Sigmoid colon (tissue), 4 donors: ENCODE data around the gene CCDC93.

Experiments
- POLR2A ChIP-seq, 2 donors: fragments of 450-650 bp; IDR thresholded peaks; one replicate each; pipeline ENCODE4 v1.6.1; 2016; ENCODE audit warnings: antibody characterized with exemption in 2 of 2, mild to moderate bottlenecking in 2 of 2, moderate library complexity in 2 of 2
- POLR2AphosphoS5 ChIP-seq, 4 donors: sonication (generic); formaldehyde crosslinking; IDR thresholded peaks; one replicate each; pipeline ENCODE4 v1.6.1; 2017; ENCODE audit warnings: antibody characterized with exemption in 4 of 4
- TF ChIP-seq, protein P1 (sequence below), 4 experiments: fragments of 450-650 bp in 3 of 4; fragments of 200-600 bp in 1 of 4; IDR thresholded peaks; one replicate each; pipeline ENCODE4 v1.5.1; 2016 to 2019; ENCODE audit warnings: antibody characterized with exemption in 4 of 4, mild to moderate bottlenecking in 3 of 4, moderate library complexity in 2 of 4

DNA sequence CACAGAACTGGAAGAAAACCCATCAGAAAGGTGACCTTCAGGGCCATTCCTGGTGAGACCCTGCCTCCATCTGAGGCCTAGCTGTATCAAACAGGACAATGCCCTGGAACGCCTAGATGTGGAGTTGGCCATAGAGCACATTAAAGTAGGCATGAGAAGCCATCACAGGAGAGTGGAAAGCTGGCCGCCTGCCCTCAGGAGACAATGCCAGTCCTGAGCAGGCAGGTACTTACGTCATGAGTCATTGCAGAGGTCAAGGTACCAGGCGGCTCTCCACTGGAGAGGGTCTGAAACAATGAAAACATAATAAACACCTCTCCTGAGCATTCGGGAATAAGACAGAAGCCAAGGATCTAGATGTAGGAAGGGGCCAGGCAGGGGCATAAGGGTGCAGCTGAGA is 68.6 kb downstream of the CCDC93 start:
- TF ChIP-seq POLR2A (IDR thresholded peaks at IDR 0.05) (no peak), POLR2AphosphoS5 (IDR thresholded peaks at IDR 0.05) (no peak)
- TF ChIP-seq, protein P1, sequence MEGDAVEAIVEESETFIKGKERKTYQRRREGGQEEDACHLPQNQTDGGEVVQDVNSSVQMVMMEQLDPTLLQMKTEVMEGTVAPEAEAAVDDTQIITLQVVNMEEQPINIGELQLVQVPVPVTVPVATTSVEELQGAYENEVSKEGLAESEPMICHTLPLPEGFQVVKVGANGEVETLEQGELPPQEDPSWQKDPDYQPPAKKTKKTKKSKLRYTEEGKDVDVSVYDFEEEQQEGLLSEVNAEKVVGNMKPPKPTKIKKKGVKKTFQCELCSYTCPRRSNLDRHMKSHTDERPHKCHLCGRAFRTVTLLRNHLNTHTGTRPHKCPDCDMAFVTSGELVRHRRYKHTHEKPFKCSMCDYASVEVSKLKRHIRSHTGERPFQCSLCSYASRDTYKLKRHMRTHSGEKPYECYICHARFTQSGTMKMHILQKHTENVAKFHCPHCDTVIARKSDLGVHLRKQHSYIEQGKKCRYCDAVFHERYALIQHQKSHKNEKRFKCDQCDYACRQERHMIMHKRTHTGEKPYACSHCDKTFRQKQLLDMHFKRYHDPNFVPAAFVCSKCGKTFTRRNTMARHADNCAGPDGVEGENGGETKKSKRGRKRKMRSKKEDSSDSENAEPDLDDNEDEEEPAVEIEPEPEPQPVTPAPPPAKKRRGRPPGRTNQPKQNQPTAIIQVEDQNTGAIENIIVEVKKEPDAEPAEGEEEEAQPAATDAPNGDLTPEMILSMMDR (IDR thresholded peaks at IDR 0.05) = no peak
